Measurements from ENCODE around the gene MICAL2. TPM values are rescaled to one million over a fixed set of nuclear protein-coding genes. Genes with fewer than 3 reads are reported as not detected.

Gene MICAL2
- total and polyA plus RNA-seq, 8 donors = 4.8 to 38.8 (median 26.5) TPM

GRCh38 chr11:12169822-12170221, 59.4 kb downstream of the MICAL2 start:
- ATAC-seq (no peak), FAIRE-seq (no peak), DNase-seq (no peak)
- WGBS, 2 donors = 76 to 86% methylated on average over 3 of the region's 3 CpGs
- H3K36me3 ChIP-seq = no peaks in the 10 kb centered on the region
- intact Hi-C loops (cut with DNase I) = no loop called here
- no peaks in the 10 kb centered on the region for H3K4me1 ChIP-seq
- no peaks in the 10 kb centered on the region for H3K27me3 ChIP-seq
- no peak overlapping the region for H3K4me3 ChIP-seq
- H3K27ac ChIP-seq = no peak overlapping the region
- TF ChIP-seq CTCF (IDR thresholded peaks at IDR 0.05) = no peak
- no peaks in the 10 kb centered on the region for H3K9me3 ChIP-seq

GRCh38 chr11:12170501-12170900, 60.1 kb downstream of the MICAL2 start:
- Histone ChIP-seq H3K36me3 (no peaks in the 10 kb centered on the region), H3K9me3 (no peaks in the 10 kb centered on the region), H3K27me3 (no peaks in the 10 kb centered on the region), H3K4me3 (no peak overlapping the region), H3K27ac (no peak overlapping the region), H3K4me1 (no peaks in the 10 kb centered on the region)
- DNase-seq = no peak
- intact Hi-C loops (cut with DNase I) = no loop called here
- ATAC-seq = no peak
- WGBS, 2 donors = 90 to 93% methylated on average over 3 of the region's 3 CpGs
- no peak for FAIRE-seq
- TF ChIP-seq CTCF (IDR thresholded peaks at IDR 0.05) = no peak

- ATAC-seq = peak in 2 of 4 donors; percentile 19 to 26
- H3K27ac ChIP-seq = no peak overlapping the region
- WGBS, 2 donors = 88 to 89% methylated on average over 5 of the region's 5 CpGs
Observed at GRCh38 chr11:12170984-12171383, 60.6 kb downstream of the MICAL2 start.

GRCh38 chr11:12171921-12172320, 61.5 kb downstream of the MICAL2 start:
- no peak for TF ChIP-seq CTCF (IDR thresholded peaks at IDR 0.05)
- Histone ChIP-seq H3K27ac (no peak overlapping the region), H3K27me3 (no peaks in the 10 kb centered on the region), H3K4me3 (no peak overlapping the region), H3K4me1 (no peaks in the 10 kb centered on the region), H3K9me3 (no peaks in the 10 kb centered on the region), H3K36me3 (no peaks in the 10 kb centered on the region)
- intact Hi-C loops (cut with DNase I) = no loop called here
- WGBS, 2 donors = 99 to 100% methylated on average over 3 of the region's 3 CpGs
- FAIRE-seq (no peak), ATAC-seq (no peak), DNase-seq (no peak)

More at GRCh38 chr11:12170984-12171383, 60.6 kb downstream of the MICAL2 start:
- no peak for TF ChIP-seq CTCF (IDR thresholded peaks at IDR 0.05)
- Histone ChIP-seq H3K4me3 (no peak overlapping the region), H3K27me3 (no peaks in the 10 kb centered on the region), H3K4me1 (no peaks in the 10 kb centered on the region), H3K36me3 (no peaks in the 10 kb centered on the region), H3K9me3 (no peaks in the 10 kb centered on the region)
- no peak for FAIRE-seq
- no peak for DNase-seq
- intact Hi-C loops (cut with DNase I) = no loop called here

- intact Hi-C loops (cut with DNase I) = no loop called here
- no peak overlapping the region for H3K27ac ChIP-seq
- no peak overlapping the region for H3K4me3 ChIP-seq
- H3K9me3 ChIP-seq = no peaks in the 10 kb centered on the region
- ATAC-seq (no peak), FAIRE-seq (no peak), DNase-seq (no peak)
- H3K27me3 ChIP-seq = no peaks in the 10 kb centered on the region
- no peak for TF ChIP-seq CTCF (IDR thresholded peaks at IDR 0.05)
- H3K4me1 ChIP-seq = no peaks in the 10 kb centered on the region
- 73 to 80% methylated on average over 3 of the region's 3 CpGs for WGBS, 2 donors
- no peaks in the 10 kb centered on the region for H3K36me3 ChIP-seq
Observed at GRCh38 chr11:12172493-12173013, 62.2 kb downstream of the MICAL2 start.
